ENCODE results near the gene ZNF85.

The ZNF85 gene

DNA sequence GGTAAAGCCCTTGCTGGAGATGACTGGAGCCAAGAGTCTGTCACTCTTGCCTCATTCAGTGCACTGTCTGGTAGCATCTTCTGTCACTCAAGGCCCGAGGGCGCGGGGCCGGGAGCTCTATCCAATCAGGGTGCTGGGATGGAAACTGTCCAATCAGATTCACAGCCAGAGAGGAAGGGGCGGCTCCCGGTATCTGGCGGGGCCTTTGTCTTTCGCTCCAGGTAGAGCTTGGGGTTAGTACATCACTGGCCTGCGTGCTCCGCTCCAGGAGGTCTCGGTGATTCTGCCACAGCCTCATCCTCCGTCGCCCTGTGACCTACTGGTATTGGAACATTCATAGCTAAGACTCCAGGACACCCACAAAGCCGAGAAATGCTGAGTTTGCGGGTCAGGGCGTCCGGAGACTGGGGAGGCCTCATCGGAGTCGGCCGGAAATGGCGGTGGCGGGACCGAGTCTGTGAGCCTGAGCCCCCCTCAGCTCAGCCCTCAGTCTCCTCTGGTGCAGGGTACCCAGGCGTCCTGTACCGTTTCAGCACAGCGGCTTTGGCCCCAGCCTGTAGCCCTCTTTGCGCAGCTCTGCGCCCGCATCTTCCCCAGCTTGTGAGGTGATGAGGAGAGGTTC lies 76.8 kb downstream of the ZNF85 start:
- peaks cover 45% of the 10 kb centered on the region for H3K4me1 ChIP-seq (ENCODE audit: insufficient read depth, low read length)
- peaks cover 17% of the 10 kb centered on the region for H3K79me2 ChIP-seq (ENCODE audit: insufficient read depth, low read length)
- DNase-seq: peak; percentile 97
- peak; percentile 98 for ATAC-seq (ENCODE audit: insufficient read depth, low read depth)
- no peaks in the 10 kb centered on the region for H3K27me3 ChIP-seq (ENCODE audit: insufficient read depth, low read length, poor library complexity)
- H3K27ac ChIP-seq (ENCODE audit: low read length): peak overlapping the region; percentile 91
- no peak for TF ChIP-seq EZH2 (IDR thresholded peaks at IDR 0.05; ENCODE audit: borderline replicate concordance, low read depth, low read length, severe bottlenecking)
- TF ChIP-seq, protein P1, sequence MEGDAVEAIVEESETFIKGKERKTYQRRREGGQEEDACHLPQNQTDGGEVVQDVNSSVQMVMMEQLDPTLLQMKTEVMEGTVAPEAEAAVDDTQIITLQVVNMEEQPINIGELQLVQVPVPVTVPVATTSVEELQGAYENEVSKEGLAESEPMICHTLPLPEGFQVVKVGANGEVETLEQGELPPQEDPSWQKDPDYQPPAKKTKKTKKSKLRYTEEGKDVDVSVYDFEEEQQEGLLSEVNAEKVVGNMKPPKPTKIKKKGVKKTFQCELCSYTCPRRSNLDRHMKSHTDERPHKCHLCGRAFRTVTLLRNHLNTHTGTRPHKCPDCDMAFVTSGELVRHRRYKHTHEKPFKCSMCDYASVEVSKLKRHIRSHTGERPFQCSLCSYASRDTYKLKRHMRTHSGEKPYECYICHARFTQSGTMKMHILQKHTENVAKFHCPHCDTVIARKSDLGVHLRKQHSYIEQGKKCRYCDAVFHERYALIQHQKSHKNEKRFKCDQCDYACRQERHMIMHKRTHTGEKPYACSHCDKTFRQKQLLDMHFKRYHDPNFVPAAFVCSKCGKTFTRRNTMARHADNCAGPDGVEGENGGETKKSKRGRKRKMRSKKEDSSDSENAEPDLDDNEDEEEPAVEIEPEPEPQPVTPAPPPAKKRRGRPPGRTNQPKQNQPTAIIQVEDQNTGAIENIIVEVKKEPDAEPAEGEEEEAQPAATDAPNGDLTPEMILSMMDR (IDR thresholded peaks at IDR 0.05; ENCODE audit: borderline replicate concordance, extremely low read depth, low read length, poor library complexity, severe bottlenecking): no peak
- peak overlapping the region; percentile 47 to 70 for H3K4me3 ChIP-seq (ENCODE audit: low read depth in 1 of 2, low read length in 2 of 2)
- no peaks in the 10 kb centered on the region for H4K20me1 ChIP-seq (ENCODE audit: insufficient read depth, low read length)
- peak overlapping the region; percentile 72 for H3K4me2 ChIP-seq (ENCODE audit: insufficient read depth, low read length)
- H3K36me3 ChIP-seq (ENCODE audit: insufficient read depth, low read length): no peaks in the 10 kb centered on the region
- peaks cover 6% of the 10 kb centered on the region for H3K9me3 ChIP-seq (ENCODE audit: insufficient read depth, low read length, severe bottlenecking)
- H2AFZ ChIP-seq (ENCODE audit: low read depth, low read length): peak overlapping the region; percentile 83
- peak overlapping the region; percentile 82 for H3K9ac ChIP-seq (ENCODE audit: low read depth, low read length)

Data from DND-41 (cell line).